Activated gamma-delta T cell treated with anti-CD3 and anti-CD28 coated beads, Interleukin-2, amount 50 U/mL, for 16 hours (primary cell): ENCODE data around the gene ADAMTS2.

ENCODE experiments used
- DNase-seq: peaks from one replicate; pipeline ENCODE4 v3.0.0-alpha.2; 2020; ENCODE audit warnings: low read depth

Gene ADAMTS2

GRCh38 chr5:179371681-179372680 lies 26.7 kb upstream of the ADAMTS2 start:
- no peak for DNase-seq

GRCh38 chr5:179371121-179371510 lies 25.9 kb upstream of the ADAMTS2 start:
- DNase-seq: no peak

- DNase-seq: no peak
Measured at GRCh38 chr5:179370490-179371120, 25.3 kb upstream of the ADAMTS2 start.

GRCh38 chr5:179369530-179369884 lies 24.2 kb upstream of the ADAMTS2 start:
- no peak for DNase-seq

- no peak for DNase-seq
Measured at GRCh38 chr5:179368806-179369529, 23.7 kb upstream of the ADAMTS2 start.

- no peak for DNase-seq
Measured at GRCh38 chr5:179368126-179368805, 23.0 kb upstream of the ADAMTS2 start.

GRCh38 chr5:179367491-179367890 lies 22.2 kb upstream of the ADAMTS2 start:
- no peak for DNase-seq

GRCh38 chr5:179362355-179362754 lies 17.1 kb upstream of the ADAMTS2 start:
- DNase-seq: no peak

GRCh38 chr5:179361037-179361603 lies 15.9 kb upstream of the ADAMTS2 start:
- no peak for DNase-seq

- no peak for DNase-seq
Measured at GRCh38 chr5:179357031-179357430, 11.8 kb upstream of the ADAMTS2 start.

- DNase-seq: no peak
Measured at GRCh38 chr5:179355976-179356974, 11.0 kb upstream of the ADAMTS2 start.

- no peak for DNase-seq
Measured at GRCh38 chr5:179354305-179354882, 9.1 kb upstream of the ADAMTS2 start.

GRCh38 chr5:179348843-179349242 lies 3.6 kb upstream of the ADAMTS2 start:
- DNase-seq: no peak

GRCh38 chr5:179348011-179348530 lies 2.8 kb upstream of the ADAMTS2 start:
- DNase-seq: no peak

- no peak for DNase-seq
Measured at GRCh38 chr5:179347581-179347980, 2.3 kb upstream of the ADAMTS2 start.

GRCh38 chr5:179346875-179347274 lies 1.6 kb upstream of the ADAMTS2 start:
- no peak for DNase-seq

GRCh38 chr5:179346401-179346800 lies 1.1 kb upstream of the ADAMTS2 start:
- DNase-seq: no peak

GRCh38 chr5:179345183-179345432 lies 153 bp downstream of the ADAMTS2 start:
- DNase-seq: no peak

- DNase-seq: no peak
Measured at GRCh38 chr5:179344431-179345182, 654 bp downstream of the ADAMTS2 start.
